K562 (cell line): ENCODE results near the gene ENDOG. TPM values are rescaled to one million over a fixed set of nuclear protein-coding genes. Genes with fewer than 3 reads are reported as not detected.

Source experiments
- BCOR ChIP-seq: fragments of 450-650 bp; IDR thresholded peaks from 2 replicates; pipeline ENCODE4 v1.6.1; 2016
- CC2D1A ChIP-seq: fragments of 450-650 bp; IDR thresholded peaks from 2 replicates; pipeline ENCODE4 v1.6.1; 2017; ENCODE audit warnings: mild to moderate bottlenecking
- DIDO1 ChIP-seq: fragments of 450-650 bp; IDR thresholded peaks from 2 replicates; pipeline ENCODE4 v1.6.1; 2016; ENCODE audit warnings: low read depth, missing biosample characterization, missing genetic modification characterization
- ESRRA ChIP-seq: fragments of 450-650 bp; IDR thresholded peaks from 2 replicates; pipeline ENCODE4 v1.6.1; 2014; ENCODE audit warnings: low read depth, mild to moderate bottlenecking, moderate library complexity, borderline replicate concordance
- FOXM1 ChIP-seq, 2 experiments: fragments of 450-650 bp in 1 of 2; sonication (generic) in 1 of 2; formaldehyde crosslinking in 1 of 2; IDR thresholded peaks; 2 replicates each; pipeline versions ENCODE4 v1.6.1 to v1.9.0; 2017 to 2022; ENCODE audit warnings: low read depth in 2 of 2, mild to moderate bottlenecking in 2 of 2, missing genetic modification reagents in 1 of 2, moderate library complexity in 1 of 2
- GTF2A2 ChIP-seq: IDR thresholded peaks from 2 replicates; pipeline ENCODE4 v1.6.1; 2016; ENCODE audit warnings: mild to moderate bottlenecking, missing genetic modification characterization, missing compliant biosample characterization
- GTF2E2 ChIP-seq: fragments of 200-800 bp; sonication (Bioruptor generic); IDR thresholded peaks from 2 replicates; pipeline ENCODE4 v1.6.1; 2016; ENCODE audit warnings: missing genetic modification characterization, missing compliant biosample characterization
- NFIC ChIP-seq: fragments of 450-650 bp; IDR thresholded peaks from 2 replicates; pipeline ENCODE4 v1.6.1; 2017; ENCODE audit warnings: mild to moderate bottlenecking, inconsistent platforms
- POLR2A ChIP-seq: fragments of 450-650 bp; conservative IDR thresholded peaks from 2 replicates; pipeline ENCODE4 v1.6.1; 2016
- SMAD4 ChIP-seq: fragments of 250-450 bp; sonication (Bioruptor Pico); conservative IDR thresholded peaks from 2 replicates; pipeline ENCODE4 v1.8.0; 2021; ENCODE audit warnings: inconsistent platforms, mild to moderate bottlenecking, moderate library complexity
- SMARCE1 ChIP-seq: fragments of 450-650 bp; IDR thresholded peaks from 2 replicates; pipeline ENCODE4 v1.7.1; 2016; ENCODE audit warnings: mild to moderate bottlenecking
- SOX6 ChIP-seq: fragments of 450-650 bp; IDR thresholded peaks from 2 replicates; pipeline ENCODE4 v1.6.1; 2014; ENCODE audit warnings: mild to moderate bottlenecking
- TCF3 ChIP-seq: sonication (generic); formaldehyde crosslinking; IDR thresholded peaks from 2 replicates; pipeline ENCODE4 v1.4.0; 2020; ENCODE audit warnings: mild to moderate bottlenecking, missing genetic modification reagents
- TGIF2 ChIP-seq: sonication (generic); formaldehyde crosslinking; IDR thresholded peaks from 2 replicates; pipeline ENCODE4 v1.8.1; 2022; ENCODE audit warnings: mild to moderate bottlenecking, missing genetic modification reagents, moderate library complexity
- ZNF316 ChIP-seq: fragments of 450-650 bp; IDR thresholded peaks from 2 replicates; pipeline ENCODE4 v1.6.1; 2016
- ZNF436 ChIP-seq: fragments of 250-450, 450-650 bp; sonication (Bioruptor Pico); formaldehyde crosslinking; IDR thresholded peaks from 2 replicates; pipeline ENCODE4 v1.7.0; 2020; ENCODE audit warnings: mild to moderate bottlenecking
- ZNF79 ChIP-seq: fragments of 250-450 bp; sonication (Bioruptor Pico); IDR thresholded peaks from 2 replicates; pipeline ENCODE4 v1.4.0; 2020; ENCODE audit warnings: low read depth, mild to moderate bottlenecking, moderate library complexity
- polyA plus RNA-seq, 8 experiments: library from polyadenylated mRNA; depleted of rRNA in 4 of 8; stranded (reverse) in 5 of 8; unstranded in 3 of 8; fragments of >200 nt; fragmentation: Nextera tagmentation in 2 of 8; fragmentation: Illumina TruSeq in 1 of 8; extraction: Ambion mirVana in 2 of 8; extraction: Trizol in 1 of 8; gene quantifications; 2 replicates each; pipeline versions ENCODE4 v1.2.1 to v1.2.3, GENCODE V29; 2011 to 2014; ENCODE audit warnings: inconsistent platforms in 1 of 8, missing spikeins in 1 of 8
- total RNA-seq, 7 experiments: library from RNA; depleted of rRNA in 6 of 7; stranded (reverse); fragments of >200 nt in 6 of 7; fragmentation: Illumina TruSeq in 2 of 7; extraction: Trizol in 2 of 7; gene quantifications; 2 replicates each; pipeline versions ENCODE4 v1.2.1 to v1.2.3, GENCODE V29; 2011 to 2021; ENCODE audit warnings: low replicate concordance in 1 of 7
- TF ChIP-seq, protein P1 (sequence below), 2 experiments: fragments of 450-650 bp in 1 of 2; sonication (generic) in 1 of 2; formaldehyde crosslinking in 1 of 2; IDR thresholded peaks; 2 replicates each; pipeline versions ENCODE4 v1.7.1 to v1.9.0; 2016 to 2022; ENCODE audit warnings: inconsistent platforms in 1 of 2, mild to moderate bottlenecking in 1 of 2, missing genetic modification reagents in 1 of 2
- TF ChIP-seq, protein P2 (sequence below), 2 experiments: fragments of 450-650 bp in 1 of 2; sonication (generic) in 1 of 2; formaldehyde crosslinking in 1 of 2; IDR thresholded peaks in 1 of 2; conservative IDR thresholded peaks in 1 of 2; 2 replicates each; pipeline versions ENCODE4 v1.6.1 to v1.8.1; 2016 to 2023; ENCODE audit warnings: mild to moderate bottlenecking in 2 of 2, moderate library complexity in 2 of 2, inconsistent platforms in 1 of 2, missing genetic modification reagents in 1 of 2

The ENDOG gene
- total and polyA plus RNA-seq, 9 of the 15 experiments (the other 6 are each of a cell fraction or from before 2014, with no cell fraction given), result 1.2 to 91.0 (median 25.5) TPM

DNA sequence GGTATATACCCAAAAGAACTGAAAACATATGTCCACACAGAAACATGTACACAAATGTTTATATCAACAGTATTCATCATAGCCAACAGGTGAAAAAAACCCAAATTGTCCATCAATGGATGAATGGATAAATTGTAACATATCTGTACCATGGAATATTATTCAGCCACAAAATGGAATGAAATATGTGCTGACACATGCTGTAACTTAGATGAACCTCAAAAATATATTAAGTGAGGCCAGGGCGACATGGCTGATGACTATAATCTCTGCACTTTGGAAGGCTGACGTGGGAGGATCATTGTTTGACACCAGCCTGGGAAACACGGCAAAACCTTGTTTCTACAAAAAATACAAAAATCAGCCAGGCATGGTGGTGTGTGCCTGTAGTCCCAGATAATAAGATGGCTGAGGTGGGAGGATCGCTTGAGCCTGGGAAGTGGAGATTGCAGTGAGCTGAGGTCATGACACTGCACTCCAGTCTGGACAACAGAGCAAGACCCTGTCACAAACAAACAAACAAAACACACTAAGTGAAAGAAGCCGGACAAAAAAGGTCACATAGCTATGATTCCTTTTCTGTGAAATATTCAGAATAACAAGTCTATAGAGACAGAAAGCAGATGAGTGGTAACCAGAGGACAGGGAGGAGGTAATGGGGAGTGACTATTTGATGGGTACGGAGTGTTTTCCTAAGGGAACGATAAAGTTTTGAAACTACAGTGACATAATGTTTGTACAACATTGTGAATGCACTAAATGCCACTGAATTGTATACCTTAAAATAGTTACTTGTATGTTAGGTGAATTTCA is 52.0 kb downstream of the ENDOG start (continued):
- TF ChIP-seq, protein P1, sequence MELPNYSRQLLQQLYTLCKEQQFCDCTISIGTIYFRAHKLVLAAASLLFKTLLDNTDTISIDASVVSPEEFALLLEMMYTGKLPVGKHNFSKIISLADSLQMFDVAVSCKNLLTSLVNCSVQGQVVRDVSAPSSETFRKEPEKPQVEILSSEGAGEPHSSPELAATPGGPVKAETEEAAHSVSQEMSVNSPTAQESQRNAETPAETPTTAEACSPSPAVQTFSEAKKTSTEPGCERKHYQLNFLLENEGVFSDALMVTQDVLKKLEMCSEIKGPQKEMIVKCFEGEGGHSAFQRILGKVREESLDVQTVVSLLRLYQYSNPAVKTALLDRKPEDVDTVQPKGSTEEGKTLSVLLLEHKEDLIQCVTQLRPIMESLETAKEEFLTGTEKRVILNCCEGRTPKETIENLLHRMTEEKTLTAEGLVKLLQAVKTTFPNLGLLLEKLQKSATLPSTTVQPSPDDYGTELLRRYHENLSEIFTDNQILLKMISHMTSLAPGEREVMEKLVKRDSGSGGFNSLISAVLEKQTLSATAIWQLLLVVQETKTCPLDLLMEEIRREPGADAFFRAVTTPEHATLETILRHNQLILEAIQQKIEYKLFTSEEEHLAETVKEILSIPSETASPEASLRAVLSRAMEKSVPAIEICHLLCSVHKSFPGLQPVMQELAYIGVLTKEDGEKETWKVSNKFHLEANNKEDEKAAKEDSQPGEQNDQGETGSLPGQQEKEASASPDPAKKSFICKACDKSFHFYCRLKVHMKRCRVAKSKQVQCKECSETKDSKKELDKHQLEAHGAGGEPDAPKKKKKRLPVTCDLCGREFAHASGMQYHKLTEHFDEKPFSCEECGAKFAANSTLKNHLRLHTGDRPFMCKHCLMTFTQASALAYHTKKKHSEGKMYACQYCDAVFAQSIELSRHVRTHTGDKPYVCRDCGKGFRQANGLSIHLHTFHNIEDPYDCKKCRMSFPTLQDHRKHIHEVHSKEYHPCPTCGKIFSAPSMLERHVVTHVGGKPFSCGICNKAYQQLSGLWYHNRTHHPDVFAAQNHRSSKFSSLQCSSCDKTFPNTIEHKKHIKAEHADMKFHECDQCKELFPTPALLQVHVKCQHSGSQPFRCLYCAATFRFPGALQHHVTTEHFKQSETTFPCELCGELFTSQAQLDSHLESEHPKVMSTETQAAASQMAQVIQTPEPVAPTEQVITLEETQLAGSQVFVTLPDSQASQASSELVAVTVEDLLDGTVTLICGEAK (IDR thresholded peaks at IDR 0.05), result peak; percentile 94
- TF ChIP-seq, protein P1 (CRISPR knock-in tag; IDR thresholded peaks at IDR 0.05), result peak; percentile 84
- peak; percentile 61 for TF ChIP-seq SOX6
- peak; percentile 87 for TF ChIP-seq TCF3 (CRISPR knock-in tag)
- peak; percentile 92 for TF ChIP-seq BCOR
- TF ChIP-seq, protein P2, sequence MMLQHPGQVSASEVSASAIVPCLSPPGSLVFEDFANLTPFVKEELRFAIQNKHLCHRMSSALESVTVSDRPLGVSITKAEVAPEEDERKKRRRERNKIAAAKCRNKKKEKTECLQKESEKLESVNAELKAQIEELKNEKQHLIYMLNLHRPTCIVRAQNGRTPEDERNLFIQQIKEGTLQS (IDR thresholded peaks at IDR 0.05), result peak; percentile 63
- TF ChIP-seq, protein P2 (CRISPR knock-in tag; conservative IDR thresholded peaks at IDR 0.05), result 0 out of 2 replicates have a peak, but pooled peaks have one; percentile 16
- TF ChIP-seq GTF2E2 (tag), result no peak
- no peak for TF ChIP-seq GTF2A2 (tag)
- TF ChIP-seq CC2D1A, result peak; percentile 40; the same call in 1 of the 2 replicates
- TF ChIP-seq ZNF436 (CRISPR knock-in tag), result no peak
- peak; percentile 49; the same call in 1 of the 2 replicates for TF ChIP-seq FOXM1 (IDR thresholded peaks at IDR 0.05; ENCODE audit: low read depth)
- no peak for TF ChIP-seq FOXM1 (CRISPR knock-in tag; IDR thresholded peaks at IDR 0.05; ENCODE audit: low read depth)
- TF ChIP-seq DIDO1 (tag), result no peak
- TF ChIP-seq ZNF316, result peak; percentile 85
- TF ChIP-seq NFIC, result peak; percentile 61
- TF ChIP-seq SMAD4, result 0 out of 2 replicates have a peak, but pooled peaks have one; percentile 31
- TF ChIP-seq TGIF2 (CRISPR knock-in tag), result no peak
- no peak for TF ChIP-seq ZNF79
- peak; percentile 37; the same call in 1 of the 2 replicates for TF ChIP-seq SMARCE1
- 0 out of 2 replicates have a peak, but pooled peaks have one; percentile 9 for TF ChIP-seq ESRRA
- TF ChIP-seq POLR2A, result no peak
